ENCODE results near the gene NPDC1. TPM values are rescaled to one million over a fixed set of nuclear protein-coding genes. Genes with fewer than 3 reads are reported as not detected.
A peak's percentile ranks its signal among the peaks of the same experiment; 100 is the strongest.

The NPDC1 gene
- total RNA-seq, 1 donor from 2014 or later = 46.8 TPM

GRCh38 chr9:137025517-137025966 lies 20.4 kb downstream of the NPDC1 start:
- DNase-seq = no peak

- no peak for DNase-seq
Observed at GRCh38 chr9:137023583-137023991, 22.4 kb downstream of the NPDC1 start.

- DNase-seq = no peak
Observed at GRCh38 chr9:137023157-137023556, 22.8 kb downstream of the NPDC1 start.

GRCh38 chr9:137022662-137023008 lies 23.3 kb downstream of the NPDC1 start:
- no peak for DNase-seq

- peak; percentile 70 for DNase-seq
Observed at GRCh38 chr9:137021979-137022661, 23.9 kb downstream of the NPDC1 start.

- no peak for DNase-seq
Observed at GRCh38 chr9:137021568-137021978, 24.4 kb downstream of the NPDC1 start.

GRCh38 chr9:137020771-137021567 lies 25.0 kb downstream of the NPDC1 start:
- no peak for DNase-seq

- DNase-seq = no peak
Observed at GRCh38 chr9:137019891-137020683, 25.9 kb downstream of the NPDC1 start.

- DNase-seq = no peak
Observed at GRCh38 chr9:137018761-137019559, 27.0 kb downstream of the NPDC1 start.

GRCh38 chr9:137017791-137018497 lies 28.0 kb downstream of the NPDC1 start:
- no peak for DNase-seq

- no peak for DNase-seq
Observed at GRCh38 chr9:137017071-137017470, 28.9 kb downstream of the NPDC1 start.

- no peak for DNase-seq
Observed at GRCh38 chr9:137016436-137016835, 29.5 kb downstream of the NPDC1 start.

- DNase-seq = no peak
Observed at GRCh38 chr9:137015976-137016375, 30.0 kb downstream of the NPDC1 start.

GRCh38 chr9:137015540-137015930 lies 30.4 kb downstream of the NPDC1 start:
- DNase-seq = no peak

GRCh38 chr9:137014776-137015539 lies 31.0 kb downstream of the NPDC1 start:
- DNase-seq = no peak

- no peak for DNase-seq
Observed at GRCh38 chr9:137014166-137014565, 31.8 kb downstream of the NPDC1 start.

GRCh38 chr9:137013571-137013940 lies 32.4 kb downstream of the NPDC1 start:
- DNase-seq = no peak

- no peak for DNase-seq
Observed at GRCh38 chr9:137012694-137013570, 33.0 kb downstream of the NPDC1 start.

- DNase-seq = no peak
Observed at GRCh38 chr9:137011907-137012675, 33.9 kb downstream of the NPDC1 start.
